KOPT-K1 (cell line): ENCODE results near the gene ZFP42.
"Not testable (repeated sequence)": the region's sequence is repeated elsewhere in the genome, so short reads cannot be mapped to it uniquely, and the experiment has no call there.

Experiments
- H3K27ac ChIP-seq: fragments of 200-600 bp; sonication (generic); 2 replicates; pipeline ENCODE4 v1.5.1; 2016; ENCODE audit warnings: antibody characterized with exemption, mild to moderate bottlenecking, low read depth, low read length; ENCODE audit not compliant: poor library complexity, severe bottlenecking
- H3K36me3 ChIP-seq: fragments of 200-600 bp; sonication (generic); 2 replicates; pipeline ENCODE4 v1.5.1; 2017; ENCODE audit warnings: antibody characterized with exemption, mild to moderate bottlenecking, low read length, moderate library complexity; ENCODE audit not compliant: insufficient read depth
- H3K9me3 ChIP-seq: fragments of 200-600 bp; sonication (generic); 2 replicates; pipeline ENCODE4 v1.5.1; 2017; ENCODE audit warnings: antibody characterized with exemption, low read length, mild to moderate bottlenecking; ENCODE audit not compliant: insufficient read depth, poor library complexity, severe bottlenecking

Gene ZFP42

GRCh38 chr4:187995322-187996207 is at the start of gene ZFP42:
TSS of gene ZFP42 (plus strand) at chr4:187995771. CDS start at chr4:188002808, 7,037 bp downstream.
- no peak within 1 kb of the TSS for H3K27ac ChIP-seq
- H3K9me3 ChIP-seq = peaks cover 10% of the 10 kb centered on the region
- no peaks in the 10 kb centered on the region for H3K36me3 ChIP-seq

GRCh38 chr4:187961171-187961570 is 34.4 kb upstream of the ZFP42 start:
- no peaks in the 10 kb centered on the region for H3K9me3 ChIP-seq
- H3K27ac ChIP-seq = no peak overlapping the region
- H3K36me3 ChIP-seq = no peaks in the 10 kb centered on the region

GRCh38 chr4:187961961-187962360 is 33.6 kb upstream of the ZFP42 start:
- no peaks in the 10 kb centered on the region for H3K9me3 ChIP-seq
- no peak overlapping the region for H3K27ac ChIP-seq
- no peaks in the 10 kb centered on the region for H3K36me3 ChIP-seq

- Histone ChIP-seq H3K36me3 (no peaks in the 10 kb centered on the region), H3K27ac (no peak overlapping the region), H3K9me3 (no peaks in the 10 kb centered on the region)
Observed at GRCh38 chr4:187962926-187963325, 32.6 kb upstream of the ZFP42 start.

GRCh38 chr4:187965726-187966125 is 29.8 kb upstream of the ZFP42 start:
- Histone ChIP-seq H3K9me3 (no peaks in the 10 kb centered on the region), H3K36me3 (no peaks in the 10 kb centered on the region), H3K27ac (no peak overlapping the region)

- Histone ChIP-seq H3K27ac (no peak overlapping the region), H3K36me3 (no peaks in the 10 kb centered on the region), H3K9me3 (no peaks in the 10 kb centered on the region)
Observed at GRCh38 chr4:187972135-187972534, 23.4 kb upstream of the ZFP42 start.

GRCh38 chr4:187983746-187984145 is 11.8 kb upstream of the ZFP42 start:
- H3K27ac ChIP-seq = no peak overlapping the region
- H3K36me3 ChIP-seq = no peaks in the 10 kb centered on the region
- peaks cover 9% of the 10 kb centered on the region for H3K9me3 ChIP-seq

- Histone ChIP-seq H3K9me3 (peaks cover 6% of the 10 kb centered on the region), H3K36me3 (no peaks in the 10 kb centered on the region), H3K27ac (no peak overlapping the region)
Observed at GRCh38 chr4:187992971-187993370, 2.6 kb upstream of the ZFP42 start.

- Histone ChIP-seq H3K9me3 (peaks cover 6% of the 10 kb centered on the region), H3K27ac (no peak overlapping the region), H3K36me3 (no peaks in the 10 kb centered on the region)
Observed at GRCh38 chr4:187993827-187994226, 1.7 kb upstream of the ZFP42 start.

- Histone ChIP-seq H3K9me3 (peaks cover 10% of the 10 kb centered on the region), H3K36me3 (no peaks in the 10 kb centered on the region), H3K27ac (no peak overlapping the region)
Observed at GRCh38 chr4:187996502-187997177, 1.1 kb downstream of the ZFP42 start.

- H3K9me3 ChIP-seq = peaks cover 10% of the 10 kb centered on the region
Observed at GRCh38 chr4:187997991-187998390, 2.4 kb downstream of the ZFP42 start.

GRCh38 chr4:187999406-187999932 is 3.9 kb downstream of the ZFP42 start:
- no peaks in the 10 kb centered on the region for H3K36me3 ChIP-seq
- peaks cover 10% of the 10 kb centered on the region for H3K9me3 ChIP-seq
- H3K27ac ChIP-seq = no peak overlapping the region

More at GRCh38 chr4:187997991-187998390, 2.4 kb downstream of the ZFP42 start:
- not testable (repeated sequence) for H3K36me3 ChIP-seq, H3K27ac ChIP-seq

GRCh38 chr4:188002323-188002722 is 6.8 kb downstream of the ZFP42 start:
- H3K9me3 ChIP-seq = peaks cover 4% of the 10 kb centered on the region
- no peak overlapping the region for H3K27ac ChIP-seq
- no peaks in the 10 kb centered on the region for H3K36me3 ChIP-seq

- H3K36me3 ChIP-seq = no peaks in the 10 kb centered on the region
- peaks cover 4% of the 10 kb centered on the region for H3K9me3 ChIP-seq
- H3K27ac ChIP-seq = no peak overlapping the region
Observed at GRCh38 chr4:188002751-188003150, 7.2 kb downstream of the ZFP42 start.

- Histone ChIP-seq H3K36me3 (no peaks in the 10 kb centered on the region), H3K27ac (no peak overlapping the region), H3K9me3 (no peaks in the 10 kb centered on the region)
Observed at GRCh38 chr4:188005561-188005960, 10.0 kb downstream of the ZFP42 start.
